IMR-90 (cell line): ENCODE results near the gene PDCD2. TPM values are rescaled to one million over a fixed set of nuclear protein-coding genes. Genes with fewer than 3 reads are reported as not detected.

Source experiments
- ATAC-seq: fragments of 200-7000 bp; cut with Tn5 transposase; 2 replicates; pipeline ENCODE4 v1.9.1; 2020; ENCODE audit warnings: low read depth, mild to moderate bottlenecking, moderate library complexity
- BruUV-seq: library from RNA; stranded (reverse); fragments of 400-500 nt; replicated peaks from 2 replicates; lab custom pipeline; 2021; lab: Mats Ljungman, UMichigan
- CTCF ChIA-PET: fragments of 300-600 bp; formaldehyde crosslinking; extraction: SDS; loops from one replicate; lab custom pipeline; 2021; ENCODE audit warnings: antibody characterized with exemption; lab: Yijun Ruan, JAX
- POLR2A ChIA-PET: fragments of 300-600 bp; sonication (Branson Sonifier 250); formaldehyde crosslinking; loops from one replicate; lab custom pipeline; 2022; ENCODE audit warnings: antibody characterized with exemption; ENCODE audit not compliant: unreplicated experiment; lab: Charles Lee
- DNase-seq: peaks from one replicate; pipeline ENCODE4 v3.0.0; 2013
- H2AFZ ChIP-seq: replicated peaks from 2 replicates; pipeline ENCODE3; 2013; ENCODE audit warnings: low read length, mild to moderate bottlenecking; ENCODE audit not compliant: poor library complexity
- H2AK5ac ChIP-seq: 2 replicates; pipeline ENCODE4 v1.6.1; 2013; ENCODE audit warnings: low read depth, low read length, inconsistent platforms
- H2AK9ac ChIP-seq: replicated peaks from 2 replicates; pipeline ENCODE3; 2013; ENCODE audit warnings: mild to moderate bottlenecking, low read depth, low read length, moderate library complexity; ENCODE audit not compliant: poor library complexity
- H2BK120ac ChIP-seq: 2 replicates; pipeline ENCODE4 v1.6.1; 2013; ENCODE audit warnings: low read depth, low read length, inconsistent platforms
- H2BK15ac ChIP-seq: 3 replicates; pipeline ENCODE4 v1.6.1; 2013; ENCODE audit warnings: low read depth, low read length, inconsistent platforms
- H2BK20ac ChIP-seq: 2 replicates; pipeline ENCODE4 v1.6.1; 2013; ENCODE audit warnings: low read depth, mild to moderate bottlenecking, inconsistent platforms, low read length, moderate library complexity
- H2BK5ac ChIP-seq: 2 replicates; pipeline ENCODE4 v1.6.1; 2013; ENCODE audit warnings: mild to moderate bottlenecking, low read depth, low read length, inconsistent platforms; ENCODE audit not compliant: poor library complexity, severe bottlenecking
- H3K14ac ChIP-seq: replicated peaks from 2 replicates; pipeline ENCODE4 v1.6.1; 2013; ENCODE audit warnings: low read depth, low read length, inconsistent platforms
- H3K18ac ChIP-seq: 2 replicates; pipeline ENCODE4 v1.6.1; 2013; ENCODE audit warnings: low read depth, low read length, control low read depth
- H3K23ac ChIP-seq: 2 replicates; pipeline ENCODE4 v1.6.1; 2013; ENCODE audit warnings: low read depth, low read length, inconsistent platforms
- H3K27ac ChIP-seq: 2 replicates; pipeline ENCODE4 v1.5.1; 2013; ENCODE audit warnings: mild to moderate bottlenecking, control low read depth, low read length; ENCODE audit not compliant: insufficient read depth
- H3K27me3 ChIP-seq: 2 replicates; pipeline ENCODE4 v1.6.1; 2013; ENCODE audit warnings: low read length; ENCODE audit not compliant: control insufficient read depth, insufficient read depth
- H3K36me3 ChIP-seq: 2 replicates; pipeline ENCODE4 v1.6.1; 2013; ENCODE audit warnings: low read length, mixed read lengths; ENCODE audit not compliant: control insufficient read depth, insufficient read depth
- H3K4ac ChIP-seq: 2 replicates; pipeline ENCODE4 v1.6.1; 2013; ENCODE audit warnings: low read depth, low read length, inconsistent platforms
- H3K4me1 ChIP-seq: 2 replicates; pipeline ENCODE4 v1.6.1; 2013; ENCODE audit warnings: low read length, mixed read lengths; ENCODE audit not compliant: control insufficient read depth, insufficient read depth
- H3K4me2 ChIP-seq: 2 replicates; pipeline ENCODE4 v1.6.1; 2013; ENCODE audit warnings: low read depth, mild to moderate bottlenecking, control low read depth, low read length, moderate library complexity
- H3K4me3 ChIP-seq: 2 replicates; pipeline ENCODE4 v1.5.1; 2013; ENCODE audit warnings: low read depth, mild to moderate bottlenecking, control low read depth, low read length, moderate library complexity; ENCODE audit not compliant: insufficient read depth
- H3K56ac ChIP-seq: 2 replicates; pipeline ENCODE4 v1.6.1; 2013; ENCODE audit warnings: low read length, inconsistent platforms; ENCODE audit not compliant: insufficient read depth; ENCODE audit errors: extremely low read depth
- H3K79me1 ChIP-seq, 2 experiments: 2 replicates each; pipeline ENCODE4 v1.6.1; 2013; ENCODE audit warnings: low read length in 2 of 2, inconsistent platforms in 1 of 2, low read depth in 1 of 2
- H3K9ac ChIP-seq: 2 replicates; pipeline ENCODE4 v1.6.1; 2013; ENCODE audit warnings: low read depth, low read length, control low read depth
- H3K9me1 ChIP-seq: 2 replicates; pipeline ENCODE4 v1.6.1; 2013; ENCODE audit warnings: low read length, inconsistent platforms; ENCODE audit not compliant: insufficient read depth
- H3K9me3 ChIP-seq: 2 replicates; pipeline ENCODE4 v1.6.1; 2013; ENCODE audit warnings: low read length; ENCODE audit not compliant: control insufficient read depth, insufficient read depth
- H4K20me1 ChIP-seq: 2 replicates; pipeline ENCODE4 v1.6.1; 2013; ENCODE audit warnings: low read length, inconsistent platforms; ENCODE audit not compliant: insufficient read depth
- H4K5ac ChIP-seq: 2 replicates; pipeline ENCODE4 v1.6.1; 2013; ENCODE audit warnings: mild to moderate bottlenecking, low read depth, low read length, control low read depth
- H4K8ac ChIP-seq, 2 experiments: 2 replicates each; pipeline ENCODE4 v1.6.1; 2013; ENCODE audit warnings: low read depth in 2 of 2, low read length in 2 of 2, control low read depth in 1 of 2, inconsistent platforms in 1 of 2
- H4K91ac ChIP-seq: 2 replicates; pipeline ENCODE4 v1.6.1; 2013; ENCODE audit warnings: low read depth, low read length, inconsistent platforms; ENCODE audit not compliant: insufficient read depth
- MXI1 ChIP-seq: IDR thresholded peaks from 2 replicates; pipeline ENCODE4 v1.6.1; 2012; ENCODE audit warnings: low read depth, mild to moderate bottlenecking, low read length, moderate library complexity, borderline replicate concordance
- NFE2L2 ChIP-seq: fragments of 150-350 bp; IDR thresholded peaks from 2 replicates; pipeline ENCODE4 v1.6.1; 2016; ENCODE audit warnings: low read depth, mild to moderate bottlenecking, low read length
- WGBS, 2 experiments: methylation state at CpG; one replicate each; pipeline versions ENCODE4 v1.1.5 to v1.1.7; 2013; ENCODE audit warnings: missing lambda C conversion rate in 2 of 2; ENCODE audit not compliant: insufficient read length in 1 of 2; ENCODE audit errors: extremely low coverage in 2 of 2; 5-methylcytosine and 5-hydroxymethylcytosine counted together
- dilution Hi-C: fragments of 300-500 bp; cut with HindIII; formaldehyde crosslinking; loops from one replicate; pipeline ENCODE4 v1.14.3; 2018; ENCODE audit warnings: low sequenced_read_pairs; ENCODE audit not compliant: unreplicated experiment
- in situ Hi-C: fragments of 300-500 bp; cut with MboI; formaldehyde crosslinking; loops from 3 replicates; pipeline ENCODE4 v1.14.3; 2019; ENCODE audit warnings: low sequenced_read_pairs, inconsistent platforms, mixed read lengths
- intact Hi-C: fragments of 100-400 bp; cut with micrococcal nuclease; formaldehyde crosslinking; loops from 2 replicates; pipeline ENCODE4 v1.10.0; 2022
- polyA plus RNA-seq, 3 experiments: library from polyadenylated mRNA; depleted of rRNA; stranded (reverse); fragments of >200 nt; gene quantifications; 2 replicates each; pipeline ENCODE4 v1.2.3, GENCODE V29; 2012; ENCODE audit warnings: low replicate concordance in 1 of 3
- total RNA-seq: library from RNA; depleted of rRNA; stranded (reverse); fragments of >200 nt; gene quantifications from 2 replicates; pipeline ENCODE4 v1.2.3, GENCODE V29; 2012
- TF ChIP-seq, protein P1 (sequence below): fragments of 150-350 bp; IDR thresholded peaks from 2 replicates; pipeline ENCODE4 v1.6.1; 2016; ENCODE audit warnings: low read depth, mild to moderate bottlenecking, low read length, moderate library complexity, borderline replicate concordance

The PDCD2 gene
- total and polyA plus RNA-seq, 2 of the 4 experiments (the other 2 are of a cell fraction) = 46.1 to 48.8 TPM

DNA sequence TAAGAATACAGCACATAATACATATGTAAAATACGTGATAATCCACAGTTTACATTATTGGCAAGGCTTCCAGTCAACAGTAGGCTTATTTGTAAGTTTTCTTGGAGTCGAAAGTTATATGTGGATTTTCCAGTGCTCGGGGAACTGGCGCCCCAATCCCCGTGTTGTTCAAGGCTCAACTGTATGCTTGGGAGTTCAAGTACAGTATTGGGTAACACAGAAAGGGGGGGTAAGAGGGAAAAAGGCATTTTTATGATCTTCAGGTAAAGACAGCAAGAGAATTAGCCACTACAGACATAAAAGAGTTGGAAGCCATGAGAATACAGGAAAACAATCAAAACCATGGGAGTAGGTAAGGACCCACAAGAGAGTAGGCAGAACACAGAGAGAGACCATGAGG is 47.8 kb downstream of the PDCD2 start:
- POLR2A ChIA-PET = no interaction called here
- WGBS, 2 experiments = 100% methylated on average over 1 of the region's 5 CpGs; no CpG with 5 or more reads in 1 of the 2 experiments
- Histone ChIP-seq H3K79me1 (peaks cover 19 to 35% of the 10 kb centered on the region in 2 experiments; a peak in 3 of 4 replicates), H4K8ac (no peak overlapping the region), H2BK5ac (no peak overlapping the region), H3K36me3 (peaks cover 39% of the 10 kb centered on the region), H2BK15ac (no peak overlapping the region), H3K56ac (no peak overlapping the region), H2AFZ (no peak overlapping the region), H3K4me2 (no peak overlapping the region), H3K4ac (no peak overlapping the region), H3K23ac (no peak overlapping the region), H4K20me1 (peaks cover 12% of the 10 kb centered on the region), H4K91ac (no peak overlapping the region), H3K9ac (no peak overlapping the region), H2AK5ac (no peak overlapping the region), H3K9me3 (no peaks in the 10 kb centered on the region), H3K4me3 (no peak overlapping the region), H4K5ac (no peak overlapping the region), H3K27ac (no peak overlapping the region), H3K4me1 (peaks cover 6% of the 10 kb centered on the region), H3K18ac (no peak overlapping the region), H3K27me3 (no peaks in the 10 kb centered on the region), H2BK20ac (no peak overlapping the region), H2BK120ac (no peak overlapping the region), H3K9me1 (no peaks in the 10 kb centered on the region), H2AK9ac (no peak overlapping the region), H3K14ac (no peak overlapping the region)
- DNase-seq (no peak), ATAC-seq (no peak)
- intact Hi-C loops = no loop called here
- in situ Hi-C loops = loop anchor here (10.0 kb wide), 1 partner anchor 822 kb away; no protein-coding TSS in a partner anchor
- CTCF ChIA-PET = no interaction called here
- no peak for TF ChIP-seq NFE2L2
- no peak for TF ChIP-seq MXI1
- TF ChIP-seq, protein P1, sequence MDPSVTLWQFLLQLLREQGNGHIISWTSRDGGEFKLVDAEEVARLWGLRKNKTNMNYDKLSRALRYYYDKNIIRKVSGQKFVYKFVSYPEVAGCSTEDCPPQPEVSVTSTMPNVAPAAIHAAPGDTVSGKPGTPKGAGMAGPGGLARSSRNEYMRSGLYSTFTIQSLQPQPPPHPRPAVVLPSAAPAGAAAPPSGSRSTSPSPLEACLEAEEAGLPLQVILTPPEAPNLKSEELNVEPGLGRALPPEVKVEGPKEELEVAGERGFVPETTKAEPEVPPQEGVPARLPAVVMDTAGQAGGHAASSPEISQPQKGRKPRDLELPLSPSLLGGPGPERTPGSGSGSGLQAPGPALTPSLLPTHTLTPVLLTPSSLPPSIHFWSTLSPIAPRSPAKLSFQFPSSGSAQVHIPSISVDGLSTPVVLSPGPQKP = no peak
- dilution Hi-C loops = no loop called here
- no TSS peak for BruUV-seq
